ENCODE results near the gene RAPGEF4. TPM values are rescaled to one million over a fixed set of nuclear protein-coding genes. Genes with fewer than 3 reads are reported as not detected.

Gene RAPGEF4
- polyA plus RNA-seq, 1 experiment: 0.60 TPM

GRCh38 chr2:172830482-172830881 is 94.8 kb downstream of the RAPGEF4 start:
- Histone ChIP-seq H3K36me3 (ENCODE audit: control insufficient read depth, insufficient read depth, low read length) (no peaks in the 10 kb centered on the region), H3K27me3 (ENCODE audit: control insufficient read depth, insufficient read depth, low read length) (no peaks in the 10 kb centered on the region), H3K4me3 (ENCODE audit: low read depth, low read length) (no peak overlapping the region)
- TF ChIP-seq CTCF (IDR thresholded peaks at IDR 0.05; ENCODE audit: insufficient read depth, low read depth, low read length): no peak
- DNase-seq (ENCODE audit: low read depth): no peak
- POLR2A ChIA-PET: no interaction called here
- CTCF ChIA-PET: interaction anchor here (1.2 to 2.9 kb wide), 2 partner anchors 24 to 101 kb away, joined by 4 to 20 read pairs; no protein-coding TSS in a partner anchor

- no peak overlapping the region for H3K4me3 ChIP-seq (ENCODE audit: low read depth, low read length)
- DNase-seq (ENCODE audit: low read depth): peak; percentile 16
- H3K36me3 ChIP-seq (ENCODE audit: control insufficient read depth, insufficient read depth, low read length): no peaks in the 10 kb centered on the region
- no peaks in the 10 kb centered on the region for H3K27me3 ChIP-seq (ENCODE audit: control insufficient read depth, insufficient read depth, low read length)
- POLR2A ChIA-PET: no interaction called here
- no peak for TF ChIP-seq CTCF (IDR thresholded peaks at IDR 0.05; ENCODE audit: insufficient read depth, low read depth, low read length)
- CTCF ChIA-PET: interaction anchor here (0.6 to 1.2 kb wide), 4 partner anchors 8 to 239 kb away, joined by 3 read pairs; no protein-coding TSS in a partner anchor
Measured at GRCh38 chr2:172833898-172834297, 98.3 kb downstream of the RAPGEF4 start.

- ChIA-PET CTCF (interaction anchor here (1.2 kb wide), 1 partner anchor 96 kb away, joined by 3 read pairs; no protein-coding TSS in a partner anchor), POLR2A (no interaction called here)
- no peak overlapping the region for H3K4me3 ChIP-seq (ENCODE audit: low read depth, low read length)
- no peak for TF ChIP-seq CTCF (IDR thresholded peaks at IDR 0.05; ENCODE audit: insufficient read depth, low read depth, low read length)
- no peaks in the 10 kb centered on the region for H3K27me3 ChIP-seq (ENCODE audit: control insufficient read depth, insufficient read depth, low read length)
- DNase-seq (ENCODE audit: low read depth): no peak
- H3K36me3 ChIP-seq (ENCODE audit: control insufficient read depth, insufficient read depth, low read length): no peaks in the 10 kb centered on the region
Measured at GRCh38 chr2:172834881-172835280, 99.2 kb downstream of the RAPGEF4 start.

GRCh38 chr2:172836347-172836821 is 100.7 kb downstream of the RAPGEF4 start:
- no peaks in the 10 kb centered on the region for H3K27me3 ChIP-seq (ENCODE audit: control insufficient read depth, insufficient read depth, low read length)
- H3K4me3 ChIP-seq (ENCODE audit: low read depth, low read length): no peak overlapping the region
- no peaks in the 10 kb centered on the region for H3K36me3 ChIP-seq (ENCODE audit: control insufficient read depth, insufficient read depth, low read length)
- POLR2A ChIA-PET: no interaction called here
- peak; percentile 17 for DNase-seq (ENCODE audit: low read depth)
- TF ChIP-seq CTCF (IDR thresholded peaks at IDR 0.05; ENCODE audit: insufficient read depth, low read depth, low read length): no peak
- CTCF ChIA-PET: interaction anchor here (1.0 to 1.8 kb wide), 4 partner anchors 17 to 95 kb away, joined by 3 to 6 read pairs (median 4); no protein-coding TSS in a partner anchor

- ChIA-PET CTCF (interaction anchor here (0.6 to 1.8 kb wide), 5 partner anchors 17 to 229 kb away, joined by 3 to 6 read pairs (median 3); no protein-coding TSS in a partner anchor), POLR2A (no interaction called here)
- H3K4me3 ChIP-seq (ENCODE audit: low read depth, low read length): no peak overlapping the region
- no peak for TF ChIP-seq CTCF (IDR thresholded peaks at IDR 0.05; ENCODE audit: insufficient read depth, low read depth, low read length)
- DNase-seq (ENCODE audit: low read depth): no peak
- H3K27me3 ChIP-seq (ENCODE audit: control insufficient read depth, insufficient read depth, low read length): no peaks in the 10 kb centered on the region
- no peaks in the 10 kb centered on the region for H3K36me3 ChIP-seq (ENCODE audit: control insufficient read depth, insufficient read depth, low read length)
Measured at GRCh38 chr2:172836827-172837226, 101.2 kb downstream of the RAPGEF4 start.
